Measurements from ENCODE around the gene SPG7.
"Not testable (repeated sequence)": the region's sequence is repeated elsewhere in the genome, so short reads cannot be mapped to it uniquely, and the experiment has no call there.

The SPG7 gene

GRCh38 chr16:89570342-89570923 lies 62.2 kb downstream of the SPG7 start:
- H3K9me2 ChIP-seq (replicated peaks; ENCODE audit: low read depth, low read length), result no peaks in the 10 kb centered on the region
- no peak for TF ChIP-seq CTCF (conservative IDR thresholded peaks at IDR 0.05; ENCODE audit: low read length)
- TF ChIP-seq EZH2phosphoT487 (IDR thresholded peaks at IDR 0.05; ENCODE audit: borderline replicate concordance), result no peak
- no peak overlapping the region for H3K9ac ChIP-seq (ENCODE audit: low read depth, low read length, poor library complexity, severe bottlenecking)
- no peaks in the 10 kb centered on the region for H3F3A ChIP-seq (ENCODE audit: low read depth)
- H3K4me2 ChIP-seq (ENCODE audit: low read depth, low read length, poor library complexity, severe bottlenecking), result no peak overlapping the region
- H3K27me3 ChIP-seq (ENCODE audit: insufficient read depth, low read length, poor library complexity, severe bottlenecking), result no peaks in the 10 kb centered on the region
- no peaks in the 10 kb centered on the region for H3K36me3 ChIP-seq (ENCODE audit: insufficient read depth, low read length)
- no peaks in the 10 kb centered on the region for H3K4me1 ChIP-seq (ENCODE audit: insufficient read depth, low read length, poor library complexity, severe bottlenecking)
- H3K4me3 ChIP-seq (ENCODE audit: low read length, poor library complexity, severe bottlenecking), result no peak overlapping the region
- H4K20me1 ChIP-seq (ENCODE audit: insufficient read depth, low read length, poor library complexity, severe bottlenecking), result peaks cover 9% of the 10 kb centered on the region
- no peaks in the 10 kb centered on the region for H3K9me3 ChIP-seq (ENCODE audit: insufficient read depth, low read depth, low read length)
- H3K79me2 ChIP-seq (ENCODE audit: insufficient read depth, low read length), result peaks cover 4% of the 10 kb centered on the region; the same call in 1 of the 2 replicates
- H2AFZ ChIP-seq (ENCODE audit: low read length), result no peak overlapping the region

- H3F3A ChIP-seq (ENCODE audit: low read depth); H3K4me3 ChIP-seq (ENCODE audit: low read length, poor library complexity, severe bottlenecking); H3K9me3 ChIP-seq (ENCODE audit: insufficient read depth, low read depth, low read length); H4K20me1 ChIP-seq (ENCODE audit: insufficient read depth, low read length, poor library complexity, severe bottlenecking); H3K9me2 ChIP-seq (replicated peaks; ENCODE audit: low read depth, low read length); H3K4me2 ChIP-seq (ENCODE audit: low read depth, low read length, poor library complexity, severe bottlenecking); H3K9ac ChIP-seq (ENCODE audit: low read depth, low read length, poor library complexity, severe bottlenecking); H3K27me3 ChIP-seq (ENCODE audit: insufficient read depth, low read length, poor library complexity, severe bottlenecking); H2AFZ ChIP-seq (ENCODE audit: low read length); H3K79me2 ChIP-seq (ENCODE audit: insufficient read depth, low read length); H3K36me3 ChIP-seq (ENCODE audit: insufficient read depth, low read length); H3K4me1 ChIP-seq (ENCODE audit: insufficient read depth, low read length, poor library complexity, severe bottlenecking): not testable (repeated sequence)
These were observed 62.9 kb downstream of the SPG7 start for GRCh38 chr16:89570983-89571598.

- Histone ChIP-seq H3K4me3 (ENCODE audit: low read length, poor library complexity, severe bottlenecking) (no peak overlapping the region), H3K27me3 (ENCODE audit: insufficient read depth, low read length, poor library complexity, severe bottlenecking) (no peaks in the 10 kb centered on the region), H3K36me3 (ENCODE audit: insufficient read depth, low read length) (no peaks in the 10 kb centered on the region), H3K9me2 (replicated peaks; ENCODE audit: low read depth, low read length) (no peaks in the 10 kb centered on the region), H3K9ac (ENCODE audit: low read depth, low read length, poor library complexity, severe bottlenecking) (no peak overlapping the region), H4K20me1 (ENCODE audit: insufficient read depth, low read length, poor library complexity, severe bottlenecking) (peaks cover 3% of the 10 kb centered on the region), H2AFZ (ENCODE audit: low read length) (no peak overlapping the region), H3K9me3 (ENCODE audit: insufficient read depth, low read depth, low read length) (no peaks in the 10 kb centered on the region), H3K4me2 (ENCODE audit: low read depth, low read length, poor library complexity, severe bottlenecking) (no peak overlapping the region), H3K4me1 (ENCODE audit: insufficient read depth, low read length, poor library complexity, severe bottlenecking) (no peaks in the 10 kb centered on the region), H3K79me2 (ENCODE audit: insufficient read depth, low read length) (no peaks in the 10 kb centered on the region), H3F3A (ENCODE audit: low read depth) (no peaks in the 10 kb centered on the region)
- no peak for TF ChIP-seq CTCF (conservative IDR thresholded peaks at IDR 0.05; ENCODE audit: low read length)
- no peak for TF ChIP-seq EZH2phosphoT487 (IDR thresholded peaks at IDR 0.05; ENCODE audit: borderline replicate concordance)
These were observed 63.4 kb downstream of the SPG7 start for GRCh38 chr16:89571636-89572035.

- H3K27me3 ChIP-seq (ENCODE audit: insufficient read depth, low read length, poor library complexity, severe bottlenecking), result no peaks in the 10 kb centered on the region
- no peaks in the 10 kb centered on the region for H3K4me1 ChIP-seq (ENCODE audit: insufficient read depth, low read length, poor library complexity, severe bottlenecking)
- no peaks in the 10 kb centered on the region for H3K79me2 ChIP-seq (ENCODE audit: insufficient read depth, low read length)
- no peak overlapping the region for H3K4me3 ChIP-seq (ENCODE audit: low read length, poor library complexity, severe bottlenecking)
- no peaks in the 10 kb centered on the region for H4K20me1 ChIP-seq (ENCODE audit: insufficient read depth, low read length, poor library complexity, severe bottlenecking)
- H3K9me3 ChIP-seq (ENCODE audit: insufficient read depth, low read depth, low read length), result no peaks in the 10 kb centered on the region
- no peaks in the 10 kb centered on the region for H3K9me2 ChIP-seq (replicated peaks; ENCODE audit: low read depth, low read length)
- H3K36me3 ChIP-seq (ENCODE audit: insufficient read depth, low read length), result no peaks in the 10 kb centered on the region
- H3K4me2 ChIP-seq (ENCODE audit: low read depth, low read length, poor library complexity, severe bottlenecking), result no peak overlapping the region
- TF ChIP-seq EZH2phosphoT487 (IDR thresholded peaks at IDR 0.05; ENCODE audit: borderline replicate concordance), result no peak
- no peak for TF ChIP-seq CTCF (conservative IDR thresholded peaks at IDR 0.05; ENCODE audit: low read length)
- H3F3A ChIP-seq (ENCODE audit: low read depth), result no peaks in the 10 kb centered on the region
- H2AFZ ChIP-seq (ENCODE audit: low read length), result no peak overlapping the region
- H3K9ac ChIP-seq (ENCODE audit: low read depth, low read length, poor library complexity, severe bottlenecking), result no peak overlapping the region
These were observed 63.9 kb downstream of the SPG7 start for GRCh38 chr16:89572073-89572484.
